ENCODE measurements around the gene ADGRG3.

DNA sequence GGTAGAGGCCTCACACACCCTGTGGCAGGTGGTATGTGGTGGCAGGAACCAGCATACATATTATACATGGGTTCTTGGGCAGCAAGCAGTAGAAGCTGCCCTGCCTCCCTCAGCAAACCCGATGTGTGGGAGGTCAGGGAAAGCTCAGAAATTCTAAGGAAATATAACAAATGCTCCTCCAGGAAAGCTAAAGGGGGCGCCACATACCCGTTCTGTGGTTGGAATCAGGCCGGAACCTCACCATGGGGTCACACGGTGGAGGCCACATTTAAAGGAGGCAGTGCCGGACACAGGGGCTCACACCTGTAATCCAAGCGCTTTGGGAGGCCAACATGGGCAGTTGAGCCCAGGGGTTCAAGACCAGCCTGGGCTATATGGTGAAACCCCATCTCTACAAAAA, 55.1 kb downstream of the ADGRG3 start:
- TF ChIP-seq, protein P1, sequence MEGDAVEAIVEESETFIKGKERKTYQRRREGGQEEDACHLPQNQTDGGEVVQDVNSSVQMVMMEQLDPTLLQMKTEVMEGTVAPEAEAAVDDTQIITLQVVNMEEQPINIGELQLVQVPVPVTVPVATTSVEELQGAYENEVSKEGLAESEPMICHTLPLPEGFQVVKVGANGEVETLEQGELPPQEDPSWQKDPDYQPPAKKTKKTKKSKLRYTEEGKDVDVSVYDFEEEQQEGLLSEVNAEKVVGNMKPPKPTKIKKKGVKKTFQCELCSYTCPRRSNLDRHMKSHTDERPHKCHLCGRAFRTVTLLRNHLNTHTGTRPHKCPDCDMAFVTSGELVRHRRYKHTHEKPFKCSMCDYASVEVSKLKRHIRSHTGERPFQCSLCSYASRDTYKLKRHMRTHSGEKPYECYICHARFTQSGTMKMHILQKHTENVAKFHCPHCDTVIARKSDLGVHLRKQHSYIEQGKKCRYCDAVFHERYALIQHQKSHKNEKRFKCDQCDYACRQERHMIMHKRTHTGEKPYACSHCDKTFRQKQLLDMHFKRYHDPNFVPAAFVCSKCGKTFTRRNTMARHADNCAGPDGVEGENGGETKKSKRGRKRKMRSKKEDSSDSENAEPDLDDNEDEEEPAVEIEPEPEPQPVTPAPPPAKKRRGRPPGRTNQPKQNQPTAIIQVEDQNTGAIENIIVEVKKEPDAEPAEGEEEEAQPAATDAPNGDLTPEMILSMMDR (IDR thresholded peaks at IDR 0.05; ENCODE audit: insufficient read depth, low read length, poor library complexity, severe bottlenecking), result no peak
- TF ChIP-seq EZH2phosphoT487 (conservative IDR thresholded peaks at IDR 0.05; ENCODE audit: low read length), result no peak

Measured in SU-DHL-6 (cell line).